A375 (cell line): ENCODE measurements around the gene MALSU1. TPM values are rescaled to one million over a fixed set of nuclear protein-coding genes. Genes with fewer than 3 reads are reported as not detected.

Source experiments
- total RNA-seq: library from RNA; depleted of rRNA; stranded (reverse); fragments of >200 nt; shearing (Covaris generic); gene quantifications from 2 replicates; pipeline ENCODE4 v1.2.3, GENCODE V29; 2014; rRNA removed

The MALSU1 gene
- 193 and 194 TPM in 2 replicates for total RNA-seq

DNA sequence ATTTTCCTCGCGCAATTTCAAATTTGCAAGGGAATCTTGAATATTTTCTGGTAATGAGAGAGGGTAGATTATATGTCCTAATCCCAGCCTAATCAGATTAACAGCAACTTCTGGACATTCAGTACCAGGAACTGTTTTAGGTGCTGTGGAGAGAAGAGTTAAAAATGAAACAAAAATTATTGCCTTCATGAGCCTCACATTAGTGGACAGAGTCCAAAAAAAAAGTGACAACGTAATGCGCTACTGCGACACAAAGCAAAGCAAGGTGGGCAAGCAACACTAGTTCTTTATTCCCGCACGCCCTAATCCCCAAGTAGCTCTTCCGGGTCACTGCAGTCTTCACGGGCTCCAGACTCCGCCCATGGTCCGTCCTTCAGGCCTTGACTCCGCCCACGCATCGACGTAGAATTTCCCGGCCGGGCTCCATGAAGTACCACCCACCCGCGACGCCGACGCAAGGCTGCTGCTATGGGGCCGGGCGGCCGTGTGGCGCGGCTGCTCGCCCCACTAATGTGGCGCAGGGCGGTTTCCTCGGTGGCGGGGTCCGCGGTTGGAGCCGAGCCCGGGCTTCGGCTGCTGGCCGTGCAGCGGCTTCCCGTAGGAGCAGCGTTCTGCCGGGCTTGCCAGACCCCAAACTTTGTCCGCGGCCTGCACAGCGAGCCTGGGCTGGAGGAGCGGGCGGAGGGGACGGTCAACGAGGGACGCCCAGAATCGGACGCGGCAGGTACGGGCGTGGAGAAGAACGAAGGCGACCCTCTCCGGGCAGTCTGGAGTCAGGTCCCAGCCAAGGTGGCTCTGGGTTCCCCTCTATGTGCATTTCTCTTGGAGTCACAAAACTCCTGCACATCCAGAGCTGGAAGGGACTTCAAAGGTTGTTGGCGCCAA lies at the start of gene MALSU1:
Gene MALSU1 (plus strand): TSS at position 455 of the 885 bp plus-strand sequence. CDS start 14 bp downstream, at position 469.

Other genes starting within 250 kb of the MALSU1 start
- 27.3 and 32.8 TPM in 2 replicates for gene KLHL7, start 193.6 kb upstream of the MALSU1 start, total RNA-seq
- 46.1 and 62.2 TPM in 2 replicates for gene NUP42, start 117.3 kb upstream of the MALSU1 start, total RNA-seq
- 25.9 and 26.3 TPM in 2 replicates for gene GPNMB, start 52.6 kb upstream of the MALSU1 start, total RNA-seq
- 121 and 146 TPM in 2 replicates for gene IGF2BP3, start 171.2 kb downstream of the MALSU1 start, total RNA-seq
- gene TRA2A, start 232.6 kb downstream of the MALSU1 start, total RNA-seq = 22.4 and 25.3 TPM in 2 replicates